Measurements from ENCODE around the gene CLCN3.

The CLCN3 gene

DNA sequence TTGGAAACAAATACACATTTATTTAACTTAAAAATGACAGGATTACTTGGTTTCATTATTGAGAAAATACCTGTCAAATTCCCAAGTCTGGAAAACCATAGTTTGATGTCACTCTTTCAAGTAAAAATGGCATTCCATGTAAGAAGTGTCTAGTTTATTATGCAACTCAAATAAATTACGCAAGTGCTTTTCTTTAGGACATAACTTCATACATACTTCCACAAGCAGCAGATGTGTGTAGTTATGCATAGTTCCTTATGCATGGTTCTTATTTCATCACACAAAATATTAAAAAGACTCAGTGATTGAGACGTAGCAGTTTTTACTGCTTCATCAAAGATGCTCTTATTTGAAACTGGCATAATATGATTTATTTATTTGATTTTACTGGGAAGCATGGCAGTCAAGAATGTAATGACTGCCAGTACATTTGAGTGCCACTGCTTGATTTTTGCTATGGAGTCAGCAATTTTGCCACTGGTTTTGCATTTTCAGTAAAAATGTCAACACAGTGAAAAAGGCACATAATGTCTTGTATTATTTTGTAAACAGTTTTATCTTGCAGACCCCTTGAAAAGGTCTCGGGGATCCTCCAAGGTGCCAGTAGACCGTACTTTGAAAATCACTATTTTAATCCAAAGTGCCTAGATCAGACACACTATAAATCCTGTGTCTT is 62.1 kb downstream of the CLCN3 start:
- TF ChIP-seq SIN3A (IDR thresholded peaks at IDR 0.05; ENCODE audit: borderline replicate concordance, insufficient read depth, low read length) (no peak), TAF1 (IDR thresholded peaks at IDR 0.05; ENCODE audit: borderline replicate concordance, insufficient read depth, low read length) (no peak), FOXP2 (optimal IDR thresholded peaks at IDR 0.05; ENCODE audit: borderline replicate concordance, extremely low read depth, extremely low read length, insufficient read depth) (no peak), POLR2AphosphoS5 (IDR thresholded peaks at IDR 0.05; ENCODE audit: low read depth, low read length) (no peak)
- TF ChIP-seq, protein P1, sequence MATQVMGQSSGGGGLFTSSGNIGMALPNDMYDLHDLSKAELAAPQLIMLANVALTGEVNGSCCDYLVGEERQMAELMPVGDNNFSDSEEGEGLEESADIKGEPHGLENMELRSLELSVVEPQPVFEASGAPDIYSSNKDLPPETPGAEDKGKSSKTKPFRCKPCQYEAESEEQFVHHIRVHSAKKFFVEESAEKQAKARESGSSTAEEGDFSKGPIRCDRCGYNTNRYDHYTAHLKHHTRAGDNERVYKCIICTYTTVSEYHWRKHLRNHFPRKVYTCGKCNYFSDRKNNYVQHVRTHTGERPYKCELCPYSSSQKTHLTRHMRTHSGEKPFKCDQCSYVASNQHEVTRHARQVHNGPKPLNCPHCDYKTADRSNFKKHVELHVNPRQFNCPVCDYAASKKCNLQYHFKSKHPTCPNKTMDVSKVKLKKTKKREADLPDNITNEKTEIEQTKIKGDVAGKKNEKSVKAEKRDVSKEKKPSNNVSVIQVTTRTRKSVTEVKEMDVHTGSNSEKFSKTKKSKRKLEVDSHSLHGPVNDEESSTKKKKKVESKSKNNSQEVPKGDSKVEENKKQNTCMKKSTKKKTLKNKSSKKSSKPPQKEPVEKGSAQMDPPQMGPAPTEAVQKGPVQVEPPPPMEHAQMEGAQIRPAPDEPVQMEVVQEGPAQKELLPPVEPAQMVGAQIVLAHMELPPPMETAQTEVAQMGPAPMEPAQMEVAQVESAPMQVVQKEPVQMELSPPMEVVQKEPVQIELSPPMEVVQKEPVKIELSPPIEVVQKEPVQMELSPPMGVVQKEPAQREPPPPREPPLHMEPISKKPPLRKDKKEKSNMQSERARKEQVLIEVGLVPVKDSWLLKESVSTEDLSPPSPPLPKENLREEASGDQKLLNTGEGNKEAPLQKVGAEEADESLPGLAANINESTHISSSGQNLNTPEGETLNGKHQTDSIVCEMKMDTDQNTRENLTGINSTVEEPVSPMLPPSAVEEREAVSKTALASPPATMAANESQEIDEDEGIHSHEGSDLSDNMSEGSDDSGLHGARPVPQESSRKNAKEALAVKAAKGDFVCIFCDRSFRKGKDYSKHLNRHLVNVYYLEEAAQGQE (IDR thresholded peaks at IDR 0.05; ENCODE audit: insufficient read depth in 1 of 2, low read depth in 2 of 2, low read length in 2 of 2): no peak

DNA sequence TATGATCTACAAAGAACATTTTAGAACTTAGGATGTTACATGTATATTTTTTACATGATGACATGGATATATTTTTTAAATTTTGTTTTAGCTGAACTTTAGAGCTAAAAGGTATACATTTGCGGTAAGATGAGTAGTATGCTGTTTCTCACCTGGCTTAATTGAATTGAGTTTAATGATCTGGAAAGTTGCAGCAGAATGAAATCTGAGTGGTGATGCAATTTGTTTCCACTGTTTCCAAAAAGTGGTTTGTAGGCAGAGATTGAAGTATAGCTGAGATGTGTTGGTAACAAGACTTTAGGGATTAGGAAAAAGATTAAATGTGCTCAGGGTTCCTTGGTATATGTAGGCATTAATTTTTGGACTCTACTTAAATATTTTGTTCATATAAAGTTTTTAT is 69.3 kb downstream of the CLCN3 start:
- TF ChIP-seq TAF1 (IDR thresholded peaks at IDR 0.05; ENCODE audit: borderline replicate concordance, insufficient read depth, low read length) (no peak), SIN3A (IDR thresholded peaks at IDR 0.05; ENCODE audit: borderline replicate concordance, insufficient read depth, low read length) (no peak), POLR2AphosphoS5 (IDR thresholded peaks at IDR 0.05; ENCODE audit: low read depth, low read length) (no peak)

DNA sequence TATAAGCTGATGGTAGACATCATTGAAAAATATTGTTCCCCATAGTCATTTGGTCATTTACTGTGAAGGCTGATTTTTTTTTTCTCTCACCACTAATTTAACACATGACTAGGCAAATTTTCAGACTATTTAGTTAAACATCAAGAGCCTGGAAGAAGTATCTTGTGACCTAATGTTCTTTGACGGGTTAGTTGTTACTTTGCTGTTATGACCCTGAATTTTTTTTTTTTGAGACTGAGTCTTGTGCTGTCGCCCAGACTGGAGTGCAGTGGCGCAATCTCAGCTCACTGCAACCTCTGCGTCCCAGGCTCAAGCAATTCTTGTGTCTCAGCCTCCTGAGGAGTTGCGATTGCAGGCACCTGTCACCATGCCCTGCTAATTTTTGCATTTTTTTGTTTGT is 70.4 kb downstream of the CLCN3 start:
- TF ChIP-seq FOXP2 (optimal IDR thresholded peaks at IDR 0.05; ENCODE audit: borderline replicate concordance, extremely low read depth, extremely low read length, insufficient read depth) (no peak), TAF1 (IDR thresholded peaks at IDR 0.05; ENCODE audit: borderline replicate concordance, insufficient read depth, low read length) (no peak), POLR2AphosphoS5 (IDR thresholded peaks at IDR 0.05; ENCODE audit: low read depth, low read length) (no peak), SIN3A (IDR thresholded peaks at IDR 0.05; ENCODE audit: borderline replicate concordance, insufficient read depth, low read length) (no peak)
- TF ChIP-seq, protein P1 (IDR thresholded peaks at IDR 0.05; ENCODE audit: insufficient read depth in 1 of 2, low read depth in 2 of 2, low read length in 2 of 2): no peak

DNA sequence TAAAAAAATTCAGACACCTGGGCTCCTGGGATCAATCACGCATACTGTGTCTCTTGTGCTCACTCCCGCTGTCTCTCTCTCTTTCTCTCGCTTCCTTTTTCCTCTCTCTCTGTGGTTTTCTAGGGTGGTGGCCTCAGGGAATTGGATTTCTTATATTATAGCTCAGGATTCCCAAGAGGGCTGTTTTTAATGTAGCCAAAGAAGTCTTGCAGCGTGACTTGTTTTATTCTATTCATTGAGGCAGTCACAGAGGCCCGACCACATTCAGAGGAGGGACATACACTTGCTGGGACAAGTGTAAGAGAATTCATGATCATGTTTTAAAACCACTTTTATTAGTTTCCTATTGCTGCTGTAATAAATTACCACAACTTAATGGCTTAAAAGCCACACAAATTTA is 78.0 kb downstream of the CLCN3 start:
- no peak for TF ChIP-seq FOXP2 (optimal IDR thresholded peaks at IDR 0.05; ENCODE audit: borderline replicate concordance, extremely low read depth, extremely low read length, insufficient read depth)
- TF ChIP-seq POLR2AphosphoS5 (IDR thresholded peaks at IDR 0.05; ENCODE audit: low read depth, low read length): no peak
- TF ChIP-seq, protein P1 (IDR thresholded peaks at IDR 0.05; ENCODE audit: insufficient read depth in 1 of 2, low read depth in 2 of 2, low read length in 2 of 2): no peak
- no peak for TF ChIP-seq SIN3A (IDR thresholded peaks at IDR 0.05; ENCODE audit: borderline replicate concordance, insufficient read depth, low read length)
- TF ChIP-seq TAF1 (IDR thresholded peaks at IDR 0.05; ENCODE audit: borderline replicate concordance, insufficient read depth, low read length): no peak

DNA sequence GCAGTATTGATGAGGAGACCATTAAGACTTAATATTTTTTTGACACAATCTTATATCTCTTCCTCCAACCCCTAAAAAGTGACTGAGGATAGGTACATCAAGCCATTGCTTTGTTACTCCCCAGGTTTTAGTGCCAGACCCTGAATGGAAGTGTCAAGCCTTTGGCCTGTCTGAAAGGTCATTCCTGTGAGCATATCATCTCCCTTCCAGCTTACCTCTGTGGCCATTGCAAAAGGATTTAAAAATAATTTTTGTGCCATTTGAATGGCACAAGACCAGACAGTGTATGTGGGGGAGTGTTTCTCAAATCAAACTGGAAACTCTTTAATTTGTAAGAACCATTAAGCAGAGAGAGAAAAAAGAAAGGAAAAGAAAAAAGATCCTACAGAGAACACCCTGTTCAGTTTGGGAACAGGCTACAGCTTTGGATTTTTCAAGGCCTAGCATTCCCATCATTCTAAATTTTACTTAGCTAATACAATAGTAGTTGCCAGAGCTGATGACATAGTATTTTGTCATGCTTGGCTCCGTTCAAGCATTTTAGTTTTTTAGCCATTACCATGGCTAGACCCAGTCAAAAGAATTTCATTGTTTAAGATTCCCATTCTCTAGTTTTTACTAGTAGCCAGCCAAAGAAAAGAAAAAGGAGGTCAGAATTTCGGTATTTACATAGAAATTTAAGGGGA is 87.7 kb downstream of the CLCN3 start:
- TF ChIP-seq SIN3A (IDR thresholded peaks at IDR 0.05; ENCODE audit: borderline replicate concordance, insufficient read depth, low read length): no peak
- TF ChIP-seq POLR2AphosphoS5 (IDR thresholded peaks at IDR 0.05; ENCODE audit: low read depth, low read length): no peak
- TF ChIP-seq, protein P1 (IDR thresholded peaks at IDR 0.05; ENCODE audit: insufficient read depth in 1 of 2, low read depth in 2 of 2, low read length in 2 of 2): no peak
- no peak for TF ChIP-seq TAF1 (IDR thresholded peaks at IDR 0.05; ENCODE audit: borderline replicate concordance, insufficient read depth, low read length)
- TF ChIP-seq FOXP2 (optimal IDR thresholded peaks at IDR 0.05; ENCODE audit: borderline replicate concordance, extremely low read depth, extremely low read length, insufficient read depth): no peak
